Keratinocyte (primary cell): ENCODE results near the gene PXDN. TPM values are rescaled to one million over a fixed set of nuclear protein-coding genes. Genes with fewer than 3 reads are reported as not detected.

Experiments used
- DNase-seq: peaks from one replicate; pipeline ENCODE4 v3.0.0-alpha.2; 2011; ENCODE audit warnings: low read depth, missing footprints, low spot score
- FAIRE-seq: peaks from 2 replicates; lab custom pipeline; 2011; peaks lifted over from hg19 to GRCh38; lab: Jason Lieb, UNC
- H2AFZ ChIP-seq: 2 replicates; pipeline ENCODE4 v1.6.0; 2012; ENCODE audit warnings: low read length, control low read depth, inconsistent platforms; ENCODE audit not compliant: control insufficient read depth
- H3K27ac ChIP-seq: 2 replicates; pipeline ENCODE4 v1.5.1; 2011; ENCODE audit warnings: low read length; ENCODE audit not compliant: control insufficient read depth, insufficient read depth
- H3K27me3 ChIP-seq: 3 replicates; pipeline ENCODE4 v1.6.0; 2011; ENCODE audit warnings: low read length; ENCODE audit not compliant: control insufficient read depth, insufficient read depth; ENCODE audit errors: extremely low read depth
- H3K36me3 ChIP-seq, 2 experiments: 2 replicates in 1 of 2; 3 replicates in 1 of 2; pipeline ENCODE4 v1.5.1; 2011; ENCODE audit warnings: low read length in 2 of 2, mild to moderate bottlenecking in 1 of 2; ENCODE audit not compliant: control insufficient read depth in 2 of 2, insufficient read depth in 2 of 2; ENCODE audit errors: extremely low read depth in 1 of 2
- H3K4me1 ChIP-seq: 3 replicates; pipeline ENCODE4 v1.5.1; 2011; ENCODE audit warnings: low read length; ENCODE audit not compliant: control insufficient read depth, insufficient read depth; ENCODE audit errors: extremely low read depth
- H3K4me2 ChIP-seq: 3 replicates; pipeline ENCODE4 v1.6.0; 2011; ENCODE audit warnings: low read depth, low read length; ENCODE audit not compliant: control insufficient read depth, insufficient read depth; ENCODE audit errors: extremely low read depth
- H3K4me3 ChIP-seq, 3 experiments: fragments of 200-600 bp in 1 of 3; sonication (generic) in 1 of 3; 2 replicates in 2 of 3; 3 replicates in 1 of 3; pipeline ENCODE4 v1.5.1; 2011 to 2016; ENCODE audit warnings: low read length in 3 of 3, mild to moderate bottlenecking in 3 of 3, control low read depth in 2 of 3, inconsistent platforms in 1 of 3, low read depth in 1 of 3, mixed read lengths in 1 of 3, mixed run types in 1 of 3, moderate library complexity in 1 of 3; ENCODE audit not compliant: control insufficient read depth in 2 of 3, insufficient read depth in 2 of 3; ENCODE audit errors: extremely low read depth in 1 of 3
- H3K79me2 ChIP-seq: 2 replicates; pipeline ENCODE4 v1.6.0; 2012; ENCODE audit warnings: low read length; ENCODE audit not compliant: control insufficient read depth, insufficient read depth
- H3K9ac ChIP-seq: 3 replicates; pipeline ENCODE4 v1.6.0; 2011; ENCODE audit warnings: low read length; ENCODE audit not compliant: control insufficient read depth, insufficient read depth; ENCODE audit errors: extremely low read depth
- H3K9me1 ChIP-seq: 3 replicates; pipeline ENCODE4 v1.6.0; 2011; ENCODE audit warnings: low read length; ENCODE audit not compliant: control insufficient read depth, insufficient read depth; ENCODE audit errors: extremely low read depth
- H3K9me3 ChIP-seq: 2 replicates; pipeline ENCODE4 v1.5.1; 2012; ENCODE audit warnings: low read depth, low read length; ENCODE audit not compliant: control insufficient read depth
- H4K20me1 ChIP-seq: 3 replicates; pipeline ENCODE4 v1.6.0; 2011; ENCODE audit warnings: low read length; ENCODE audit not compliant: control insufficient read depth, insufficient read depth; ENCODE audit errors: extremely low read depth
- CTCF ChIP-seq, 3 experiments: IDR thresholded peaks in 1 of 3; conservative IDR thresholded peaks in 1 of 3; optimal IDR thresholded peaks in 1 of 3; 2 replicates in 2 of 3; 3 replicates in 1 of 3; pipeline versions ENCODE3 to v1.5.1; 2011; ENCODE audit warnings: low read length in 3 of 3, mild to moderate bottlenecking in 3 of 3, moderate library complexity in 2 of 3, control low read depth in 1 of 3, inconsistent platforms in 1 of 3; ENCODE audit not compliant: insufficient read depth in 2 of 3; ENCODE audit errors: extremely low read depth in 1 of 3
- EZH2 ChIP-seq: IDR thresholded peaks from one replicate; pipeline ENCODE4 v1.6.1; 2012; ENCODE audit warnings: inconsistent platforms, mild to moderate bottlenecking, low read length, moderate library complexity
- dilution Hi-C: fragments of 300-500 bp; cut with MboI; formaldehyde crosslinking; loops from one replicate; pipeline ENCODE4 v1.7.0; 2020; ENCODE audit warnings: low sequenced_read_pairs; ENCODE audit not compliant: extremely low pct_ligation_motif_present
- polyA plus RNA-seq, 5 experiments: library from polyadenylated mRNA; depleted of rRNA in 3 of 5; stranded (reverse) in 3 of 5; stranded (forward) in 1 of 5; unstranded in 1 of 5; fragments of >200 nt; gene quantifications; 1 replicate in 1 of 5; 2 replicates in 3 of 5; 3 replicates in 1 of 5; pipeline versions ENCODE4 v1.2.1 to v1.2.3, GENCODE V29; 2011 to 2012; ENCODE audit warnings: missing spikeins in 2 of 5, low read depth in 1 of 5, low replicate concordance in 1 of 5

Gene PXDN
- polyA plus RNA-seq, 1 donor (not counting 4 experiments of a cell fraction or from before 2014, with no cell fraction given), result 36.7 TPM

GRCh38 chr2:1663621-1664020 is 80.7 kb downstream of the PXDN start:
- Histone ChIP-seq H3K4me3 (no peak overlapping the region), H3K4me1 (no peaks in the 10 kb centered on the region), H3K36me3 (peaks cover 9 to 32% of the 10 kb centered on the region in 2 experiments), H3K27me3 (no peaks in the 10 kb centered on the region), H3K9me3 (no peaks in the 10 kb centered on the region), H3K79me2 (no peaks in the 10 kb centered on the region), H3K4me2 (no peak overlapping the region), H3K9ac (no peak overlapping the region), H3K9me1 (no peaks in the 10 kb centered on the region), H2AFZ (no peak overlapping the region), H4K20me1 (no peaks in the 10 kb centered on the region), H3K27ac (no peak overlapping the region)
- dilution Hi-C loops, result no loop called here
- FAIRE-seq, result no peak
- TF ChIP-seq EZH2, result no peak
- no peak for TF ChIP-seq CTCF (optimal IDR thresholded peaks at IDR 0.05 in 1 of 3, IDR thresholded peaks at IDR 0.05 in 1 of 3, conservative IDR thresholded peaks at IDR 0.05 in 1 of 3; ENCODE audit: extremely low read depth in 1 of 3, insufficient read depth in 2 of 3, low read length in 3 of 3)
- no peak for DNase-seq

GRCh38 chr2:1662606-1663180 is 81.6 kb downstream of the PXDN start:
- Histone ChIP-seq H3K9ac (no peak overlapping the region), H2AFZ (no peak overlapping the region), H3K79me2 (no peaks in the 10 kb centered on the region), H4K20me1 (no peaks in the 10 kb centered on the region), H3K4me2 (no peak overlapping the region), H3K4me3 (no peak overlapping the region), H3K9me1 (no peaks in the 10 kb centered on the region), H3K9me3 (no peaks in the 10 kb centered on the region), H3K36me3 (peaks cover 9 to 32% of the 10 kb centered on the region in 2 experiments), H3K4me1 (no peaks in the 10 kb centered on the region), H3K27ac (no peak overlapping the region), H3K27me3 (no peaks in the 10 kb centered on the region)
- FAIRE-seq, result no peak
- TF ChIP-seq CTCF (optimal IDR thresholded peaks at IDR 0.05 in 1 of 3, IDR thresholded peaks at IDR 0.05 in 1 of 3, conservative IDR thresholded peaks at IDR 0.05 in 1 of 3; ENCODE audit: extremely low read depth in 1 of 3, insufficient read depth in 2 of 3, low read length in 3 of 3) (no peak), EZH2 (no peak)
- DNase-seq, result no peak
- dilution Hi-C loops, result no loop called here
